Measurements from ENCODE around the gene INSIG1.

The INSIG1 gene

DNA sequence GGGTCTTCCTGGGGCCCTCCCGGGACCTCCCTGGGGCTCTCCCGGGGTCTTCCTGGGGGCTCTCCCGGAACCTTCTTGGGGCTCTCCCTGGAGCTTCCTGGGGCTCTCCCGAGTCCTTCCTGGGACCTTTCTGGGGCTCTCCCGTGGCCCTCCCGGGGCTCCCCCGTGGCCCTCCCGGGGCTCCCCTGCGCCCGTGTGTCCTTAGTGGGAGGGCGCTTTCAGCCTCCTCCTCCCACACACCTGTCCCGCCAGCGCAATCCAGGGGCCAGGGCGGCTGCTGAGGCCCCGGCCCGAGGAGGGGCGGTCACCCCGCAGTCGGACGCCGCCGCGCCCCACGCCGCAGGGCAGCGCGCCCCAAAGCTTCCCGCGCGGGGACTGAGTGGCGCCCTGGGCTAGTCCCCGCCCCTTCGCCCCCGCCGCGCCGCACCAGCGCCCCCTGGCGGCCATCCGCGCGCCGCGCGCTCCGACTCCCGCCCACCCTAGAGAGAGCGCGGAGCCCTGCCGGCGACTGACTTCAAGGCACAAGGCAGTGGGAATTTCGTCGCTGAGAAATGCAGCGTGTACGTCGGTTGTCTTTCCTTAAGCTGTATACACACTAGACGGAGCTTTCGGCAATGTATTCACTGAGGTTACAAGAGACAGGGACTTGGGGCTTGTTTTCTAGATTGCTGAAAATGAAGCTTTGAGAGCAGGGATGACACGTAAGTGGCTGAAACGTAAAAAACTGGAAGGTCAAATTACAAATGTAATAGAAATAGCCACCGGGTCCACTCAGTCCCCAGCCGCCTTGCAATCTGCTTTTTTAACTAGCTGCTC is 47.1 kb downstream of the INSIG1 start:
- peak; percentile 93 for DNase-seq (ENCODE audit: insufficient read length, low spot score)
- FAIRE-seq: peak; percentile 80

DNA sequence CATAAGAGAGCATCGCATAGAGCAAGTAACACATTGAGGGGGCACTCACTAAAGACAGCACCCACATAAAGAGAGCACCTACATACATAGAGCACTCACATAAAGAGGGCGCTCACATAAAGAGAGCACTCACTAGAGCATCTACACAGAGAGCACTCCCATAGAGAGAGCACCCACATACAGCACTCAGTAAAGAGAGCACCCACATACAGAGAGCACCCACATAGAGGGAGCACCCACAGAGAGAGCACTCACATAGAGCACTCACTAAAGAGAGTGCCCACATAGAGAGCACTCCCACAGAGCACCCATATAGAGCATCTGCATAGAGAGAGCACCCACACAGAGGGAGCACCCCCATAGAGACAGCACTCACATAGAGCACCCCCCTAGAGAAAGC is 47.8 kb downstream of the INSIG1 start:
- FAIRE-seq (no peak), DNase-seq (ENCODE audit: insufficient read length, low spot score) (no peak)

DNA sequence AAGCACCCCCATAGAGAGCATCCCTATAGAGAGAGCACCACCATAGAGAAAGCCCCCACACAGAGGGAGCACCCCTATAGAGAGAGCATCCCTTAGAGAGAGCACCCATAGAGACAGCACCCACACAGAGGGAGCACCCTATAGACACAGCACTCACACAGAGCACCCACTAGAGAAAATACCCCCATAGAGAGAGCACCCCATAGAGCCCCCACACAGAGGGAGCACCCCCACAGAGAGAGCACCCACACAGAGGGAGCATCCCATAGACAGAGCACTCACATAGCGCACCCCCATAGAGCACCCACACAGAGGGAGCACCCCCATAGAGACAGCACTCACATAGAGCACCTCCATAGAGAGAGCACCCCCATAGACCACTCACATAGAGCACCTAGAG is 48.6 kb downstream of the INSIG1 start:
- DNase-seq (ENCODE audit: insufficient read length, low spot score) (no peak), FAIRE-seq (no peak)

DNA sequence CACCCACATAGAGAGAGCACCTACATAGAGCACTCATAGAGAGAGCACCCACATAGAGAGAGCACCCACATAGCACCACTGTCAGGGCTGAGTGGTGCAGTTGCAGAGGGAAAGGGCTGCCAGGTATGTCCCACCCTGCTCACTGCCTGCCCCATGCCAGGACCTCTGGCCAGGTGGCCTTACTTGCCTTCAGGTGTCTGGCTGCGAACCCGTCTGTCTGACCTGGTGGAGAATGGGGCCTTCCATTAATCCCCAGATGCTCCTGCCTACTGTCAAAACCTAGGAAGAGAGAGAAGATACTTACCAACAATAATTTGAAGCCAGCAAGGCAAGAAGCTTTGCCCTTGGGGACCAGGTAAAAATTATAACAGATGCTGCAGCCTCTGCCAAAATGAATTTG is 51.1 kb downstream of the INSIG1 start:
- FAIRE-seq: no peak
- DNase-seq (ENCODE audit: insufficient read length, low spot score): no peak

DNA sequence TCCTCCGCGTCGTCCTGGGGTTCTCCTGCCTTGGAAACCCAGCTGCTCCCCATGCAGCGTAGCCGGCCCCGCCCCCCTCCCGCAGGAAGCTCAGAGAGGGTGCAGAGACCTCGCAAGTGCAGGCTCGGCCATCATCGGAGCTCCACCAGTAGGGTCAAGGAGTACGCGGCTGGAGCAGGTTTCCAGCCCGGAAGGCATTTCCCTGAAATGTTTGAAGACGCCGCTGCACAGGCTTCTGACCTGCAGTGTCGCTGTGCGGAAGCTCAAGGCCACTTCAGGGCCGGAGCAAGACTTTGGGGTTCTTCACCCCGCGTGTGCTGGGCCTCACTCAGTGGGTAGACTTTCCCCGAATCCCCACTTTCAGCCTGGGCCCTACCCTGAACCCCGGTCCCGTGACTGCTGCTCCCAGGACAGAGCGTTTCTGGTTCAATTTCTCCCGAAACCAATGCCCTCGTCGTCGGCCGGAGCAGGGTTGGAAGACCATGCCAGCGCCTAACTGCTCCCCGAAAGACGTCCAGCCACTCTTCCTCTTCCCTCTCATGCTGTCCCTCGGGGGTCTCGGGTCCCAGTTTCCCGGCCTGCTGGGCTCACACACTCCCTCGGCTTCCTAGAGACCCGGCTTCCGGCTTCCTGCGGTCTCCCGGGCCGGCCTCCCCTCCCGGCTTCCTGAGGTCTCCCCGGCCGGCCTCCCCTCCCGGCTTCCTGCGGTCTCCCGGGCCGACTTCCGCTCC is 52.1 kb downstream of the INSIG1 start:
- DNase-seq (ENCODE audit: insufficient read length, low spot score): no peak
- no peak for FAIRE-seq

DNA sequence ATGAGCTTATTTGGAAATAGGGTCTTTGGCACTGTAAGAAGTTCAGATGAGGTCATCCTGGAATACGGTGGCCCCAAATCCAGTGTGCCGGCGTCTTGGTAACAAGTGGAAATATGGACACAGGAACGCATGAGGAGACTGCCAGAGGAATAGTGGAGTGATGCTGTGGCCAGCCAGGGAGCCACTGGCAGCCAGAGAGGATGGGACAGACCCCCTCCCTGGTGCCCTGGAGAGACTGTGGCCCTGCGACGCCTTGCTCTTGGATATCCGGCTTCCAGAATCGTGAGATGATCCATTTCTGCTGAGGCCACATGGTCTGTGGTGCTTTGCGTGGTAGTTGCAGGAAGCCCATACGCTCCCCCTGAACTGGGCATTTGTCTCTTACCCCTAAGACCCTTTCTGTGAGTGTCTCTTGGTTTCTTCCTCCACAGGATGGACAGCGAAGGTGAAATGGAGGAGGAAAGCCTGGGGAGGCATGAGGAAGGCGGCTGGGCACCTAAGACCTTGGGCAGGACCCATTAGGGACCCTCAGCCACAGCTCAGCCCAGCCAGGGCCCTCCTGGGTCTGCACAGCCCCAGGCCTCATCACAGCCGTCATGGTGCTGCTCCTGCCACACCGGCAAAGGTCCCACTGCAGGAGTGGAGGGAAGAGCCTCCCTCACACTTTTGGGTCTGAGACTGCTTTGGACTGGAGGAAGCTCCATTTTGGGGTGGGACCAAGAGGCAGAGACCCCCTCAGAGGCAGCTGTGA is 53.6 kb downstream of the INSIG1 start:
- FAIRE-seq: no peak
- no peak for DNase-seq (ENCODE audit: insufficient read length, low spot score)

DNA sequence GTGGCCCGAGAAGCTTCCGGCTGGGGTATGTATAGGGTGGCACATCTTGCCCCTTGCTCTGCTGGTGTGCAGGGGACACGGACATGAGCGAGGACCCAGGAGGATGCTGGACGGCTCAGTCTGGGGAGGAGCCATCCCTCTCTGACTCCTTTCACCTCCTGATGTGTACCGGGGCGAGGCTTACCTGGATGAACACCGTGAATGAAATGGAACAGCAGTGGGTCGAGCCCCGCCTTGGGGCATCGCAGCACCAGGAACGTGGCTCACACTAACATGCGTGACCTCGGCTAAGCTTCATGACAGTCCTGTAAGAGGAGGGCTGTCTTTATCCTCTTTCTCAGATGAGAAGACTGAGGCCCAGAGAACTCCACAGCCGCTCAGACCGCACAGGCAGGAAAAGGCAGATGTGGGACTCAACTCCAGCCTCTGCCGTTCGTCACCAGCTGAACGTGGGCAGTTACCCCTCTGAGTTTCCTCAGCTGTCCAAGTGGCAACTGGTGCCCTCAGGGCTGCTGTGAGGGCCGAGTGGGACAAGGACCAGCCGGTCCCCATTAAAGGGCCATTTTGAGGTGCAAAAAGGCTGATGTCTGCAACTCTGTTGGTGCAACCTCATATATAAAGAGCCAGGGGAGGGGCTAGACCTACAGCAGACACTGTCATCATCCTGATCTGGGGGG is 54.5 kb downstream of the INSIG1 start:
- FAIRE-seq: no peak
- DNase-seq (ENCODE audit: insufficient read length, low spot score): no peak

DNA sequence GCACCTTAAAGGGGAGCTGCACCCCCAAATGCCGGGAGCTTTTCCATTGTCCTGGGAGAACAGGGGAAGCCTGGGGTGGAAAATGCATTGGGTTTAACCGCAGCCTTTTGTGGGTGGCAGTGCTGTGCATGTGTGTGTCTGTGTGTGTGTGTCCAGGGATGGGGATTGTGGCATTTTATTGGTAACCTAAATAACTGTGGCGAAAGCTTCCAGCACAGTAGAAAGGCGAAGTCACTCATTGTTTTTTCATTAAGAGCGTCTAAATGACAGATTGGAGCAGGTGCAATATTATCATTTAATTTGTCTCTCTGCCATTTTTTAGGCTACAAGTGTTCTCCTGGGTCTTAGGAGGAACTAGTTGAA is 55.1 kb downstream of the INSIG1 start:
- DNase-seq (ENCODE audit: insufficient read length, low spot score): no peak
- no peak for FAIRE-seq

DNA sequence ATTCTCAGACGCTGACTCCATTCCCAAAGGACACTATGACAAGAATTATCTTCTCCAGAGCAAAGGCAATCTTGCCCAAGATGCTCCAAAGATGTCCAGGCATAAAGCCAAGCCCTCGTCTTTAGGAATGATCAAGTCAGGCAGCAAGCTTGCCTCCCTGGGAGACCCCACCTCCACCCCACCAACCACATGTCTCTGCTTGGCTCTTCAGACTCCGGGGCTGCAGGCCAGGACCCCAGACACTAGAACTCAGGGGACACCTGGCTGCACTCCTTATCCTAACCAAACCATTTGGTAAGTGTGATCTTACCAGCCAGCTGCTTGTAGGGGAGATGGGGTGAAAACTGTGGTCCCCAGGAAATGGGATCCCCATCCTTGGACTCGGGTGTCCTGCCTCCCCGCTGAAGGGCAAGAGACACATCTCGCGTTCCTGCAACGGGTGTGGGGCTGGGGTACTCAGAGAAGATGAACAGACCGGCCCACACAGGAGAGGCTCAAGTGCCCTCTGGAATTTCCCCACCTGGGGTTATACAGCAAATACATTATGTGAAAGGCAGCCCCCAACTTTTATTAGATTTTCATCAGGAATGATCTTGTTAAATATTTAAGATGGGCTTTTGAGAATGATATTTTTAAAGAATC is 55.7 kb downstream of the INSIG1 start:
- no peak for FAIRE-seq
- no peak for DNase-seq (ENCODE audit: insufficient read length, low spot score)

DNA sequence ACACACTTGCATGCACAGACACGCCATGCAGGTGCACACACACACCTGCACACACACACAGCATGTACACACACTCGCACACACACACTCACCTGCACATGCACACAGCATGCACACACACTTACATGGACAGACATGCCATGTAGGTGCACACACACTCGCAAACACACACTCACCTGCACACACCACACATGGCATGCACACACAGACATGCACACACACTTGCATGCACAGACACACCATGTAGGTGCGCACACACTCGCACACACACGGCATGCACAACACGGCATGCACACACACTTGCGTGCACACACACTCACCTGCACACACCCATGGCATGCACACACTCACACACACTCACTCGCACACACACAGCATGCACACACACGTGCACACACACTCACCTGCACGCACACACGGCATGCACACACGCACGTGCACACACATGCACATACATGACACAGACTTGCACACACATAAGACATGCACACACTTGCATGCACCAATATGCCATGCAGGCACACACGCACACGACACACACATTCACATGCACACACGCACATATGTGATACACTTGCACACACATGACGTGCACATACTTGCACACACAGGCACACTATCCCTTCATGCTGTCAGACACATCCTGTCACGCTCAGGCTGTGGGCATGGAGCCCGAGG is 56.8 kb downstream of the INSIG1 start:
- FAIRE-seq (no peak), DNase-seq (ENCODE audit: insufficient read length, low spot score) (no peak)

DNA sequence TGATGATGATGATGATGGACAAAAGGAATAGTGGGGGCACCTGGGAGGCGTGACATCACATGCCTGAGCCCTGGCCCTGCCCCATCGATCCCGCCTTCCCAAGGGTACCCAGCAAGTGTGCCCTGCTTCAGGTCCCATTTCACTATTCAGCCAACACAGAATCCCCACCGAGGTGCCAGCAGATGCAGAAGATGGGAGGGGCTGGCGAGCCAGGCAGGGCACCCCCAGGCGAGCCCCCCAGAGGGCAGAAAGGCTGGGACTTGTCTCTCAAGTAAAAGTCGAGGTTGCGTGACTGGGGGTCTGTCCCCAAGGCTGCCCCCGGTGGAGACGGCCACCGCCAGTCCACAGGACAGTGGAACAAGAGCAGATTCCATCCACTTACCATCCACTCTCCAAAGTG is 57.5 kb downstream of the INSIG1 start:
- no peak for DNase-seq (ENCODE audit: insufficient read length, low spot score)
- FAIRE-seq: no peak

DNA sequence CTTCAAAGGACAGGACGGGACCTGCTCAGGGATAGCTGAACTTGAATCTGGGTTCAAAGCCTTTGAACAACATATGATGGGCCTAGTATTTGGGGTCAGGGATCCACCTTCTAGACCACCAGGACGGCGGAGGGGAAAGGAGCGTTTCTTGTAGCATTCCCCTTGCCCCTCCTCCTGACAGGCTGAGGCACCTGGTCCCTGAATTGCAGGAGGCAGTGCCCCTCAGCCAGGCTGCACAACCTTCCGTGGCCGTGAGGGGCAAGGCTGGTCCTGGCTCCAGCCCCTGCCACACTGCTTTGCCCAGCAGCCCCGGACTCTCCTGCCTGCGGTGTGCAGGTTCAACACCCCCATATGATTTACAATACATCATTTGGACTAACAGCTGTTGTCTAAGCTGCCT is 58.1 kb downstream of the INSIG1 start:
- no peak for DNase-seq (ENCODE audit: insufficient read length, low spot score)
- FAIRE-seq: no peak

DNA sequence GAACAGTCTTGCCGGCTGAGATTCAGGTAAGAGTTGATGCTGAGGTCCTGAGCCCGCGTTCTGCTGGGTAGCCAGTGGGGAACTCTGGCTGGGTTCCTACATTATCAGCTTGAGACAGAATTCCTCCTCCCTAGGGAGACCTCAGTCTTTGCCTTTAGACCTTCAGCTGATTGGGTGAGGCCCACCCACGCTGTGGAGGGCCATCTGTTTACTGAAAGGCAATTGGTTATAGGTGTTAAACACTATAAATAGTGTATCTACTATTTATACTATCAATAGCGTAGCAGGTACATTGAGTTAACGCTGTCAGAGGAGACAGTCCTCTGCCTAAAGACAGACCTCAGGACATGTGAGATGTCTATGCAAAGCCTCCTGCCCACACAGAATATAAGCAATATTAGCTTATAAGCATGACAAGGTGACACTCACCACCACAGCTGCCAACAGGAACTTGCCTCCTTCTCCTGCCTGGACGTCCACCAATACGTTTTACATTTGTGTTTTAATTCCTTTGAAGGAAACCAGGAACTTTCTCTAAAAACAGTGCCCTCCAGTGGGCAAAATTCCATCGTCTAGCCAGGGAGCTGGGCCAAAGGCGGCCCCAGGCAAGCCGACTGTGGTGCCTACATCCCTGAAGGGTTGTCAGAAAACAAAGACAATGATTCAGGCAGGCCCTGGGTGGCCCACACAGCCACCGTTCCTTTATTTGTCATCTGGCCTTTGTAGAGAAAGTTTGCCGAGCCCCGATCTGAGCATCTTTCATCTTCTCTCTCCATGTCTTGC is 58.8 kb downstream of the INSIG1 start:
- FAIRE-seq (no peak), DNase-seq (ENCODE audit: insufficient read length, low spot score) (no peak)

DNA sequence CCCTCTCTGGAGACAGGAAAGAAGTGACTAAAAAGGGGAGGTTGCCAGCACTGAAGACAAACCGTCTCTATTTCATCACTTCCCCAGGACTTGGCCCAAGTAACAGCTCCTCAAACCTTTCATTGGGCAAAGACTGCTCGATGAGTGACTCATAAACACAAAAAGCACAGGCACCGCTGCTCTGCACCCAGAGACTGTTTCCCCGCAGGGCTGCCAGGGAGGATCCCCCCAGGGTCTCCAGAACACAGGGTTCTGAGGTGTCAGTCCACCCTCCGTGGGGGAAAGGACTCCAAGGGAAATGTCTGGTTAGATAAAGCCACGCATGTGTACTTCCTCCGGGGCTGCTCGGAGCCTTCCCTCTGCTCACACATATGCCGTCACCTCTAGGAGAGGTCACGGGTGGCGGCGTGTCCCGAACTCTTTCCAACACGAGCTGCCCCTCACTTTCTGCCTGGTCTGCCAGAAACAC is 59.9 kb downstream of the INSIG1 start:
- FAIRE-seq: no peak
- DNase-seq (ENCODE audit: insufficient read length, low spot score): no peak

DNA sequence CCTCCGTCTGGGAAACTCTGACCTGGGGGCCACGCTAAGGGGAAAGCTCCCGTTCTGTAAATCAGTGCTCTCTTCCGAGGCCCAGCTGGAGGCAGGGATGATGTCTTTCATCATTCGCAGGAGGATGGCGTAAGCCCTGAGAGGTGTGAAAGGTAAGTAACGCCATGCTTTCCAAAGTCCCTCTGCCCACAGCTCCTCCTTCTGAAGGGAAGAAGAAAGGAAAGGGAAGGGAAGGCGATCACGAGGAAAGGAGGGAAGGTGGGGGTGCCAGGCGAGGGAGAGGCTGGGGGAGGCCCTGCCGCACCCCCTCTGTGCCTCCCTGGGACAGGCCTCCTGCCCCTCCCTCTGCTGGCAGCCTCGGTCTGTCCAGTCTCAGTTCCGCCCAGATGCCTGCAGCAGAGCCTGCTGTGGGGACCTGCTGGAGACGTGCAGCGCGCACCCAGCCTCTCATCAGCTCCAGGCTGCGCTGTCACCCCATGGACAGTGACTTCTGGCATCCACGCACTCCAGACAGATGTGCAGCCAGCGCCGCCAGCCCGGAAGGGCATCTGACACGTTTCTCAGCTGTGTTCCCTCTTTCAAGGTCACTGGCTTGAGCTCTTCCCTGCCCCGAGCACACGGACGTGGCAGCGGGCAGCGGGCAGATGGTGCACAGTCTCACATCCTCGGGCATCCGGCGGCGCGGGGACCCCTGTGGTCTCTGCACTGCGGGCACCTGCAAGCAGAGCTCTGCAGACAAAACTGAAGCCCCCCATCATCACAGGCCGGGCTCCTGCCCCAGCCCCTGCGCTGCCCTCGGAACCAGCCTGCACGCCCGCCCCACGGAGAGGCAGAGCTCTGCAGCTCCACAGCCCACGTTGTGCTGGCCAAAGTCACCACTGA is 60.6 kb downstream of the INSIG1 start:
- FAIRE-seq (no peak), DNase-seq (ENCODE audit: insufficient read length, low spot score) (no peak)

DNA sequence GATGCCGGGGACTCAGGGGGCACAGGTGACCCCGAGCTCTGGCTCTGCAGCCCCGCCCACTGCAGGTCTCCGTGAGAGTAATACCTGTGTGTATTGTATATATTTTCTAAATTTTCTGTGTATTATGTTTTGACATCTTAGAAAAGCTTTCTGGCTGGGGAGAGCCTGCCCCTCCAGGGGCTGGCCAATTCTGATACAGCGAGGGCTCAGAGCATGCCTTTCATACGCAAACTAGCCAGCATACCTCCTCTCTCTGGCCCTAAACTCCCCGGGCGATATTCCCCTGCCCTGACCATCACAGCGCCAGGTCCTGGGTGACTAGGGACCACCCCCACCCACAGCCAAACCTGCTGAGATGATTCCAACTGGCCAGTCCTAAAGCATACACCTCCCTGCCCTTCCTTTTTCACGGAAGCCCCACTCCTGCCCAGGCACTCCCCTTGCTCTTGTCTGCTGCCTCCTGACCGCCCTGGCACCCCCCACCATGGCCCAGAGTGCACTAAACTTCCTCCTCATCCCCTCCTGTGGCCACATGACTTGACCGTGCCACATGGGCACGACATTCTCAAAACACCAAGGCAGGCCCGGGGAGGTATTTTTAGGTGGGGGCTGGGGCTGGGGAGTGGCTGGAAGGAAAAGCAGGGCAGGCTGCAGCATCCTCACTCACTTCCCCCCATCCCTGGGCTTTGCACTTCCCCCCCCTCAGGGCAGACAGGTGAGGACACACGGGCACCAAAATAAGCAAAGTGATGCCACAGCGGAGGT is 61.5 kb downstream of the INSIG1 start:
- FAIRE-seq: no peak
- DNase-seq (ENCODE audit: insufficient read length, low spot score): no peak

All from GM19239 (cell line).